Measurements from ENCODE around the gene POLR1A. TPM values are rescaled to one million over a fixed set of nuclear protein-coding genes. Genes with fewer than 3 reads are reported as not detected.

Gene POLR1A
- total and polyA plus RNA-seq, 2 donors (not counting 1 experiment from before 2014, with no cell fraction given): 3.4 to 36.8 TPM

DNA sequence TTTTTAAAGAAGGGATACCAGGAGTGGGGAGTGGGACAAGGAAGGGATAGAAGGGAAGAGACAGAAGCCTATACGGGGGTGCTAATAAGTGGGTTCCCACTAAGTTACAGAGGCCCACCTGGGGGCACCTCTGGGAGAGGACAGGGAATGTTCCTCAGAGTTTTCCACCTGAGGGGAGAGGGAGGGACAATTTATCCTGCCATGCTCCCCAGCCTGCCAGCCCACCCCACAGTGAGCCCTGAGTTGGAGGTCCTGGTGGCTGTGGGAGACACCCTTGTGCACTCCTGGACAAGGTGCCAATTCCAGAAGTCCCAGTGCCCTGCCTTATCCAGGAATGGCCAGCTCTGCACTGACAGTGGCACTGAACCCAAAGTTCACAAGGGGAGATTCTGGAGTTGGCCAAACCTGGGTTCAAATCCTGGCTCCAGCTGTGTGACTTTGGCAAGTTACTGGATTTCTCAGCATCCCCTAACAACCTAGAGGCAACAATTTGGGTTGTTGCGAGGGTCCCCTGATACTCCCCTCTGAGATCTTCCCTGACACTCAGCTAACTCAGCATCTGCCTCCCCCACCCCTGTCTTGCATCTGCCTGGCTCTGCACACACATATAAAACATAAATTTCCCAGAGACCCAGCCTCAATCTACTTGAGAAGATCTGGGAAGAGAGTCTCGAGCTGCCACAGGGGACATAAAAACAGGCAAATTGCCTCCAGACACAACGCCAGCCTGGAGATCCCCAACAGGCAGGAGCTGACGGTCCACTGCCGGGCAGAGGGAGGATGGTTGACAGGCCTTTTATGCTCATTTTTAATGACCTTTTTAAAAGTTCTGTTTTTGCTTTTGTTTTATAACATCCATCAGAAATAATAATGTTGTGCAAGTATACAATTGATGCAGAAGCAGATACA is 118.2 kb downstream of the POLR1A start:
- no peaks in the 10 kb centered on the region for H3K9me3 Mint-ChIP-seq (ENCODE audit: insufficient read depth)
- H3K36me3 ChIP-seq (replicated peaks in 1 of 2; ENCODE audit: control extremely low read depth in 1 of 2, control insufficient read depth in 1 of 2, extremely low read depth in 1 of 2, insufficient read depth in 2 of 2, low read length in 1 of 2): no peaks in the 10 kb centered on the region
- no peak overlapping the region for H3K4me2 ChIP-seq (replicated peaks; ENCODE audit: low read depth, low read length, poor library complexity, severe bottlenecking)
- H3K4me1 ChIP-seq (ENCODE audit: control insufficient read depth in 2 of 2, insufficient read depth in 2 of 2, low read length in 2 of 2): peaks cover 0 to under 1% of the 10 kb centered on the region in 2 donors
- intact Hi-C loops (cut with micrococcal nuclease): no loop called here
- TF ChIP-seq EZH2 (IDR thresholded peaks at IDR 0.05; ENCODE audit: borderline replicate concordance, insufficient read depth, low read depth, low read length, poor library complexity, severe bottlenecking): no peak
- TF ChIP-seq, protein P1, sequence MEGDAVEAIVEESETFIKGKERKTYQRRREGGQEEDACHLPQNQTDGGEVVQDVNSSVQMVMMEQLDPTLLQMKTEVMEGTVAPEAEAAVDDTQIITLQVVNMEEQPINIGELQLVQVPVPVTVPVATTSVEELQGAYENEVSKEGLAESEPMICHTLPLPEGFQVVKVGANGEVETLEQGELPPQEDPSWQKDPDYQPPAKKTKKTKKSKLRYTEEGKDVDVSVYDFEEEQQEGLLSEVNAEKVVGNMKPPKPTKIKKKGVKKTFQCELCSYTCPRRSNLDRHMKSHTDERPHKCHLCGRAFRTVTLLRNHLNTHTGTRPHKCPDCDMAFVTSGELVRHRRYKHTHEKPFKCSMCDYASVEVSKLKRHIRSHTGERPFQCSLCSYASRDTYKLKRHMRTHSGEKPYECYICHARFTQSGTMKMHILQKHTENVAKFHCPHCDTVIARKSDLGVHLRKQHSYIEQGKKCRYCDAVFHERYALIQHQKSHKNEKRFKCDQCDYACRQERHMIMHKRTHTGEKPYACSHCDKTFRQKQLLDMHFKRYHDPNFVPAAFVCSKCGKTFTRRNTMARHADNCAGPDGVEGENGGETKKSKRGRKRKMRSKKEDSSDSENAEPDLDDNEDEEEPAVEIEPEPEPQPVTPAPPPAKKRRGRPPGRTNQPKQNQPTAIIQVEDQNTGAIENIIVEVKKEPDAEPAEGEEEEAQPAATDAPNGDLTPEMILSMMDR (IDR thresholded peaks at IDR 0.05): no peak
- H3K27ac Mint-ChIP-seq: no peak overlapping the region
- H3K4me3 ChIP-seq (ENCODE audit: control extremely low read depth in 1 of 5, extremely low read depth in 1 of 5, insufficient read depth in 1 of 5, low read depth in 2 of 5, low read length in 4 of 5): no peak overlapping the region
- H3K79me2 ChIP-seq (ENCODE audit: control insufficient read depth, insufficient read depth, low read length): no peaks in the 10 kb centered on the region
- no peaks in the 10 kb centered on the region for H3K27me3 ChIP-seq (replicated peaks in 1 of 4; ENCODE audit: control extremely low read depth in 1 of 4, control insufficient read depth in 3 of 4, insufficient read depth in 4 of 4, low read length in 3 of 4)
- WGBS (ENCODE audit: insufficient coverage): 88% methylated on average over 3 of the region's 6 CpGs
- no peak overlapping the region for H3K27ac ChIP-seq (ENCODE audit: low read length in 2 of 2)
- H3K9me3 ChIP-seq (ENCODE audit: control extremely low read depth in 1 of 3, control insufficient read depth in 2 of 3, insufficient read depth in 1 of 3, low read length in 2 of 3): no peaks in the 10 kb centered on the region
- no peak overlapping the region for H2AFZ ChIP-seq (ENCODE audit: insufficient read depth, low read depth, low read length, poor library complexity, severe bottlenecking)
- POLR2A ChIA-PET: no interaction called here
- peaks cover 4% of the 10 kb centered on the region for H3K4me1 Mint-ChIP-seq
- ATAC-seq (ENCODE audit: low read depth) (no peak), DNase-seq (no peak)
- H3K9ac ChIP-seq (ENCODE audit: low read length): no peak overlapping the region
- no peak overlapping the region for H3K4me3 Mint-ChIP-seq
- CTCF ChIA-PET: no interaction called here
- H4K20me1 ChIP-seq (ENCODE audit: control insufficient read depth, insufficient read depth, low read length, poor library complexity, severe bottlenecking): no peaks in the 10 kb centered on the region
- H3K27me3 Mint-ChIP-seq: no peaks in the 10 kb centered on the region

DNA sequence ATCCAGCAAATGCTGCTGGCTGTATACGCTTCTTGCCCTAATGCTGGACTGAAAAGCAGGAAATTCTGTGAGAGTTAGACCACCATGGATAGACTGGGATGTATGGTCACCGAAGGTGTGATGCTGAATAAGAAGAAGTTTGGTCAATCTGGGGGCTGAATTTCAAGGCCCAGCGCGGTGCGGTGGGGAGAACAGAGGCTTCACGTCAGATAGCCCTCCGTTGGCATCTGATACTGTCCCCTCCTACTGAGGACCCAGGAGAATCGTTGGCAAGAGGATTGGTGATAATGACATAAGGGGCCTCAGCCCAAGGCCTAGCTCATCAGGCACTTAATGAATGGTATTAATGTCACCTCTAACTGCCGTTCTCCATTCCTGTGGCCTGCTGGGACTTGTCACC is 119.6 kb downstream of the POLR1A start:
- TF ChIP-seq, protein P1 (IDR thresholded peaks at IDR 0.05): no peak
- TF ChIP-seq EZH2 (IDR thresholded peaks at IDR 0.05; ENCODE audit: borderline replicate concordance, insufficient read depth, low read depth, low read length, poor library complexity, severe bottlenecking): no peak
- DNase-seq (no peak), ATAC-seq (ENCODE audit: low read depth) (no peak)
- ChIA-PET POLR2A (no interaction called here), CTCF (no interaction called here)
- WGBS (ENCODE audit: insufficient coverage): 97% methylated on average over 5 of the region's 9 CpGs
- Mint-ChIP-seq H3K4me3 (no peak overlapping the region), H3K4me1 (no peaks in the 10 kb centered on the region), H3K27ac (no peak overlapping the region), H3K27me3 (no peaks in the 10 kb centered on the region), H3K9me3 (ENCODE audit: insufficient read depth) (no peaks in the 10 kb centered on the region)
- Histone ChIP-seq H3K27ac (ENCODE audit: low read length in 2 of 2) (no peak overlapping the region), H3K4me3 (ENCODE audit: control extremely low read depth in 1 of 5, extremely low read depth in 1 of 5, insufficient read depth in 1 of 5, low read depth in 2 of 5, low read length in 4 of 5) (no peak overlapping the region), H3K27me3 (replicated peaks in 1 of 4; ENCODE audit: control extremely low read depth in 1 of 4, control insufficient read depth in 3 of 4, insufficient read depth in 4 of 4, low read length in 3 of 4) (no peaks in the 10 kb centered on the region), H2AFZ (ENCODE audit: insufficient read depth, low read depth, low read length, poor library complexity, severe bottlenecking) (no peak overlapping the region), H3K4me2 (replicated peaks; ENCODE audit: low read depth, low read length, poor library complexity, severe bottlenecking) (no peak overlapping the region), H3K4me1 (ENCODE audit: control insufficient read depth in 2 of 2, insufficient read depth in 2 of 2, low read length in 2 of 2) (no peaks in the 10 kb centered on the region), H3K9ac (ENCODE audit: low read length) (no peak overlapping the region), H3K36me3 (replicated peaks in 1 of 2; ENCODE audit: control extremely low read depth in 1 of 2, control insufficient read depth in 1 of 2, extremely low read depth in 1 of 2, insufficient read depth in 2 of 2, low read length in 1 of 2) (no peaks in the 10 kb centered on the region), H3K79me2 (ENCODE audit: control insufficient read depth, insufficient read depth, low read length) (no peaks in the 10 kb centered on the region), H3K9me3 (ENCODE audit: control extremely low read depth in 1 of 3, control insufficient read depth in 2 of 3, insufficient read depth in 1 of 3, low read length in 2 of 3) (no peaks in the 10 kb centered on the region), H4K20me1 (ENCODE audit: control insufficient read depth, insufficient read depth, low read length, poor library complexity, severe bottlenecking) (no peaks in the 10 kb centered on the region)
- intact Hi-C loops (cut with micrococcal nuclease): no loop called here
